GM08714 (cell line): ENCODE data around the gene NDUFS1.
"Not testable (repeated sequence)": the region's sequence is repeated elsewhere in the genome, so short reads cannot be mapped to it uniquely, and the experiment has no call there.

ENCODE experiments used
- H3K4me3 ChIP-seq: fragments of 200-500 bp; sonication (Bioruptor generic); 2 replicates; pipeline ENCODE4 v1.5.1; 2014; ENCODE audit warnings: mild to moderate bottlenecking, low read length, inconsistent platforms
- ZNF274 ChIP-seq: IDR thresholded peaks from 2 replicates; pipeline ENCODE4 v1.6.1; 2012; ENCODE audit warnings: mild to moderate bottlenecking, low read depth, low read length

NDUFS1 gene

DNA sequence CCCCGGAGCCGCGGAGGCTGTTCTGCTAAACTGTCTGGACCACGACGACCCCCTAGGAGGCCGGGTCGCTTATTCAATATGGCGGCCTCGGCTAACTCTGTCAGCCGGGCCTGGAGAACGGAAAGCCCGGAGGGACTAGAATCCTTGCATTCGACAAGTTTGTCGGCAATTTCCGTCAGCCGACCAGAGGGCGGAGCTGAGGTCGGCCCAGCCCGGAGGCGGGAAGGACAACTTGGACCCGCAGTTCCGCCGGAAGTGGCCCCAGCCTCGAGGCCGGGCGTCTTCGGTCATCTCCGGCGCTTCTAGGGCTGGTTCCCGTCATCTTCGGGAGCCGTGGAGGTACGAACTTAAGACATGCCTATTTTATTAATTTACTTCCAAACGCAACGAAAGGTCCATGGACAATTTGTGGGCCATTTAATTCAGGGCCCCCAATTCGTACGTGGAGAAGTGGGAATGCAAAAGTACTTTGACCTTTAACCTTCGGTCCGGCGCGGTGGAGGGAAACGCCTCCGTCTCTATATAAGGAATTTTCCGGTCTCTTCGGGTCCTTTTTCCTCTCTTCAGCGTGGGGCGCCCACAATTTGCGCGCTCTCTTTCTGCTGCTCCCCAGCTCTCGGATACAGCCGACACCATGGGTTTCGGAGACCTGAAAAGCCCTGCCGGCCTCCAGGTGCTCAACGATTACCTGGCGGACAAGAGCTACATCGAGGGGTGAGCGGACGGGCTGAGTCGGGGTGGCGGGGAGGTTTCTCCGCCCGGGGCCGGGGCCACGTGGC, at the start of gene NDUFS1, which contains the start of gene EEF1B2:
TSS of gene NDUFS1 (minus strand) at position 99 of the 779 bp plus-strand sequence. CDS start 5,766 bp downstream, outside the sequence.
TSS of gene EEF1B2 (plus strand) at position 550 of the 779 bp plus-strand sequence. CDS start at position 635, 85 bp downstream.
- H3K4me3 ChIP-seq: peak within 1 kb of the TSS; percentile 100
- TF ChIP-seq ZNF274: no peak

DNA sequence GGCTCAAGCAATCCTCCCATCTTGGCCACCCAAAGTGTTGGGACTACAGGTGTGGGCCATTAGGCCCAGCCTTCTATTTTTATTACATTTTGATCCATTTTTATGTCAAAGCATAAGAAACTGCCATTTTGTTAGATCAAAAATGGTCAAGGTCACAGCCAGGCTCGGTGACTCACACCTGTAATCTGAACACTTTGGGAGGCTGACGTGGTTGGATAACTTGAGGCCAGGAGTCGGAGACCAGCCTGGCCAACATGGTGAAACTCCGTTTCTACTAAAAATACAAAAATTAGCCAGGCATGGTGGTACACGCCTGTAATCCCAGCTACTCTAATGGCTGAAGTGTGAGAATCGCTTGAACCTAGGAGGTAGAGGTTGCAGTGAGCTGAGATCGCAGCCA, 49.7 kb upstream of the NDUFS1 start:
- no peak overlapping the region for H3K4me3 ChIP-seq
- TF ChIP-seq ZNF274: no peak

DNA sequence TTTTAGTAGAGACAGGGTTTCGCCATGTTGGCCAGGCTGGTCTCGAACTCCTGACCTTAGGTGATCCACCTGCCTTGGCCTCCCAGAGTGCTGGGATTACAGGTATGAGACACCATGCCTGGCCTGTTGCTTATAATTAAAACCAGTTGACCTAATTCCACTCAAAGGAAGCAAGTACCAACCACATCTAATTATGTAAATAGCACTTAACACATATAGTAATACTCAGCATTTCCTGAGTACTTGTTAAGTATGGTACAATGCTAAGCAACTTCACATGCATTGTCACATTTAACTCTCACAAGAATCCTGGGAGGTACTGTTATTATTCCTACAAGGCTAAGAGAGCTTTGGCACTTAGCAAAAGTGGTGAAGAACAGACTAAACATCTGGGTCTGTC, 48.1 kb upstream of the NDUFS1 start:
- not testable (repeated sequence) for H3K4me3 ChIP-seq

GRCh38 chr2:206204710-206205109, 45.5 kb upstream of the NDUFS1 start:
- H3K4me3 ChIP-seq: no peak overlapping the region
- TF ChIP-seq ZNF274: no peak

- H3K4me3 ChIP-seq: no peak overlapping the region
- no peak for TF ChIP-seq ZNF274
Observed at GRCh38 chr2:206203331-206203730, 44.1 kb upstream of the NDUFS1 start.

DNA sequence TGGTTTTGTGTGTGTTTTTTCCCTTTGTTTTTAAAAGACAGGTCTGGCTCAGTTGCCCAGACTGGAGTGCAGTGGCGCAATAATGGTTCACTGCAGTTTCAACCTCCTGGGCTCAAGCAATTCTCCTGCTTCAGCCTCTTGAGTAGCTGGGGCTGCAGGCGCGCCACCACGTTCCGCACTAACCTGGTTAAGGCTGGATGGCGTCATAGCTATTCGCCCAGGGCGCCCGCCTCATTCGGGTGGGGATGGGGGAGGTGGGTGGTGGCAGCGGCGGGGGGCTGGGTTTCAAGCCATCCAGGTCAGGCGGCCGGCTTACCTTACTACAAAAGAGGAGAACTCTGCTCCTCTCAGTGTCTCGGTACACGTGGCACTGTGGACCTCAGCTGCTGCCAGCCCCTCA, 43.2 kb upstream of the NDUFS1 start:
- TF ChIP-seq ZNF274: no peak
- no peak overlapping the region for H3K4me3 ChIP-seq

DNA sequence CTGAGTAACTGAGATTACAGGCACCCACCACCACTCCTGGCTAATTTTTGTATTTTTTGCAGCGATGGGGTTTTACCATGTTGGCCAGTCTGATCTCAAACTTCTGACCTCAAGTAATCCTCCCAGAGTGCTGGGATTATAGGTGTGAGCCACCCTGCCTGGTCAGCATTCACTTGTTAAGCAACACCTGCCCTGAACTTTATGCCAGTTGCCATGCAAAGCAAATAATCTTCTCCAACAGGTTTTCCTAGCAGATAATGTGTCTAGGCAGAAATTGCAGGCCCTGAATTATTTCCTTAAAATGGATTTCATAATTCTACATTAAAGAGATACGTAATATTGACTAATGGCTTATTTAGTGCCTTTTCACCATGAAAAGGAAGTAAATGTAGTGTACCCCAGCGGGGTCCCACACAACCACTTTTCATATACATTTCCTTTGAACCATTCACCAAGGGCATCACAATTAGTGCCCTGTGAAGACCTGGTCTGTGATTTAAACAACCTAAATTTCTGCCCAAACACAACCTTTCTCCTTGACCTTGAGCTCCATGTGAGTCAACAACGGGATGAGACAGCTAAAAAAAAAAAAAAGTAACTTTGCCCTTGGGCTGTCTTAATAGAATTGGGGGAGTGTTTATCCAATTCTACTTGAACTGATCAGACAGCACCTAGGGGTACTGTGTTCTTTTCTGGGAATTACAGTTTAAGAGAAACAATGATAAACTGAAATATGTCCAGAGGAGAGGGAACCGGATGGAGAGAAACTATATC, 42.0 kb upstream of the NDUFS1 start:
- no peak for TF ChIP-seq ZNF274
- no peak overlapping the region for H3K4me3 ChIP-seq

DNA sequence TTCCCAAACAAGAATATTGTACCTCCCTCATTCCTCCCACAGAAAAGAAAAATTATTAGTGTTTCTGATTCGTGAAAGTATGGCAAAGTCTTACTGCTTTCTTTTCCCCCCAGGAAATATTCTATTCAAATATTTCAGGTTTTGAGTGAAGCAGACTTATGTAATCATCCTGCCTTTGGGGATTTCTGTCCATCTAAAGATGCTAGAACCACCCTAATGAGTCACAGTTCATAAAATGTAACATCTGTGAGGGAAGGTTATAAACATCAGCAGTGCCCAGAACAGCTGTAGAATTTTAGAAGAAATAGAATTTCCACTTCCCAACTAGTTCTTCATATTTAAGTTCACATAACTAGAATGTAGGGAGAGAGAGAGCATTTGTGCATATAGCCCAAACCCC, 39.4 kb upstream of the NDUFS1 start:
- no peak for TF ChIP-seq ZNF274
- no peak overlapping the region for H3K4me3 ChIP-seq

GRCh38 chr2:206193671-206194357, 34.6 kb upstream of the NDUFS1 start:
- TF ChIP-seq ZNF274: no peak
- H3K4me3 ChIP-seq: no peak overlapping the region

DNA sequence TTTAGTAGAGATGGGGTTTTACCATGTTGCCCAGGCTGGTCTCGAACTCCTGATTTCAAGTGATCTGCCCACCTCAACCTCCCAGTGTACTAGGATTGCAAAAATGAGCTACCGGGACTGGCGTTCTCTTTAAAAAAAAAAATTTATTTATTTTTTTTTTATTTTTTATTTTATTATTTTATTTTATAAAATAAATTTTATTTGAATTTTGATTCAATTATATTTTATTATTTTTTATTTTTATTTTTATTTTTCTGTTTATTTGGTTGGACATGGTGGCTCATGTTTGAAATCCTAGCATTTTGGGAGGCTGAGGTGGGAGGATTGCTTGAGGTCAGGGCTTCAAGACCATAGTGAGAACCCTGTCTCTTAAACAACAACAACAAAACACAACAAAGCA, 32.9 kb upstream of the NDUFS1 start:
- no peak overlapping the region for H3K4me3 ChIP-seq
- no peak for TF ChIP-seq ZNF274

DNA sequence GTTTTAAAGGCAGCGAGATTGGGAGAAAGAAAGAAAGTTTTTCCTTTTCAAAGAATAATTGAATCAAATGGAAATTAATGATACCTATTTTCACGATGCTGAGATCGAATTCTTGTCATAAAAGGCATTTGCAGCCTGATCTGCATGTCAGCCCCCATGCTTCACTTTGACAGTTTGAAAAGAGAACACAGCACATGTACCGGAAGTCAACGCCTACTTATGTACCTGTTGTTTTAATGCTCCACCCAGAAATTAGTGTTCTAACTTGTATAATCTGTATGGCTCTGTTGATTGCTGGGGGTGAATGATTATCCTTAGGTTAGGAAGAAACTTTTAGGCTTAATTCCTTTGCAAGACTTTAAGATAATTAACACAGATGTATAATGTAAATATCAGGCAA, 31.4 kb upstream of the NDUFS1 start:
- H3K4me3 ChIP-seq: no peak overlapping the region
- no peak for TF ChIP-seq ZNF274

DNA sequence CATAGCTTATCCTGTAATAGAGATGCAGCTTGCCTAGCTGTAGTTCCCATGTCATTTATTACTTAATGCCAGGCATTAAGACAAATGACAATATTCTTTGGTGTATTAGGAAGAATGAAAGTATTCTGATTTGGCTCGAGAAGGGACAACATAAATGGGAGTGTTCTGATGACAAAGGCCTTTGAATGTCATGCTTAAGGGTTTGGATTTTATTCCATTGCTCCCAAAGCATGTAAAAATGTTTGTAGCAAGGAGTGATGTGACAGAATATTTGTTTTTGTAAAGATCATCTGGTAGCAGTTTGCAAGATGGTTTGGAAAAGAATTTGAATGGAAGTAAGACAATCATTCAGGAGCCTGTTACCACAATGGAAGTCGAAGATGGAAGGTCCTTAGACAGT, 30.9 kb upstream of the NDUFS1 start:
- no peak for TF ChIP-seq ZNF274
- H3K4me3 ChIP-seq: no peak overlapping the region

DNA sequence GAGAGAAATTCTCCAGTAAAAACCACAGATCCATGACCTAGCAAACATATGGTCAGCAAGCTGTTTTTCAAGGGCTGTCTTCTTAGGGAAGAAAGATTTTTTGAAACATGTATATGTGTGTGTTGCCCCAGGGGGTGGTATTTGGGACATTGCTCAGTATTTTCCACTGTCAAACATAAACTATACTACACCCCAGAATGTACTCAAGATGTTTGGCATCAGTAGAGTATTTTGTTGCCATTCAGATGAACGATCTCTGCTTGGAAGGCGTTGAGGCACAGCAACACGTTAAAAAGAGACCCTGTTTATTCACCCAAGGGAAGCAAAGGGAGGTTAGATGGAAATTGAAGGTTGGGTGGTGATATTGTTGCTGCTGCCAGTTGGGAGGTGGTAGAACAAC, 30.4 kb upstream of the NDUFS1 start:
- no peak for TF ChIP-seq ZNF274

GRCh38 chr2:206181526-206181925, 22.3 kb upstream of the NDUFS1 start:
- H3K4me3 ChIP-seq: not testable (repeated sequence)

More for the DNA sequence above, 30.4 kb upstream of the NDUFS1 start:
- no peak overlapping the region for H3K4me3 ChIP-seq

GRCh38 chr2:206176901-206177300, 17.7 kb upstream of the NDUFS1 start:
- no peak for TF ChIP-seq ZNF274
- no peak overlapping the region for H3K4me3 ChIP-seq
